ENCODE measurements around the gene TIE1.
A peak's percentile ranks its signal among the peaks of the same experiment; 100 is the strongest.

Gene TIE1

DNA sequence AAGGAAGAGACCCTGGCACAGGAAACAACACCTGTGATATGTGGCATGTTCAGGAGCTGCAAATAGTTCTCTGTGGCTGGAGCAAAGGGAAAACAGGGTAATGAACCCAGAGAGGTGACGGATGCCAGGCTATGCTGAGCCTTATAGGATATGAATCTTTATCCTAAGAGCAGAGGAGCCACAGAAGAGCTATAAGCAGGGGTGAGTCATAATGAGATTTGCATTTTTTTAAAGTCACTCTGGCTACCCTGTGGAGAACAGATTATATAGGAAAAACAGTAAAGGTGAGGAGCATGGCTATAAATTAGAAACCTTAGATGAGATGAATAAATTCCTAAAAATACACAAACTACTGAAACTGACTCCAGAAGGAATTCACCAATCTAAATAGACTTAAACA is 24.0 kb downstream of the TIE1 start:
- no peak for DNase-seq (ENCODE audit: low read depth)
- no peak overlapping the region for H3K4me3 ChIP-seq (ENCODE audit: low read depth, low read length)
- TF ChIP-seq POLR2A (IDR thresholded peaks at IDR 0.05; ENCODE audit: extremely low read depth, insufficient read length) (no peak), MYC (IDR thresholded peaks at IDR 0.05; ENCODE audit: low read depth, low read length) (no peak), CTCF (IDR thresholded peaks at IDR 0.05; ENCODE audit: low read depth, low read length) (no peak)
- TF ChIP-seq, protein P1, sequence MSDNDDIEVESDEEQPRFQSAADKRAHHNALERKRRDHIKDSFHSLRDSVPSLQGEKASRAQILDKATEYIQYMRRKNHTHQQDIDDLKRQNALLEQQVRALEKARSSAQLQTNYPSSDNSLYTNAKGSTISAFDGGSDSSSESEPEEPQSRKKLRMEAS (IDR thresholded peaks at IDR 0.05; ENCODE audit: low read depth, low read length), result no peak

- no peak for DNase-seq (ENCODE audit: low read depth)
- H3K4me3 ChIP-seq (ENCODE audit: low read depth, low read length), result no peak overlapping the region
- TF ChIP-seq POLR2A (IDR thresholded peaks at IDR 0.05; ENCODE audit: extremely low read depth, insufficient read length) (no peak), CTCF (IDR thresholded peaks at IDR 0.05; ENCODE audit: low read depth, low read length) (no peak), MYC (IDR thresholded peaks at IDR 0.05; ENCODE audit: low read depth, low read length) (no peak)
- TF ChIP-seq, protein P1 (IDR thresholded peaks at IDR 0.05; ENCODE audit: low read depth, low read length), result no peak
Measured at GRCh38 chr1:43325381-43325780, 24.6 kb downstream of the TIE1 start.

- TF ChIP-seq POLR2A (IDR thresholded peaks at IDR 0.05; ENCODE audit: extremely low read depth, insufficient read length) (no peak), MYC (IDR thresholded peaks at IDR 0.05; ENCODE audit: low read depth, low read length) (no peak), CTCF (IDR thresholded peaks at IDR 0.05; ENCODE audit: low read depth, low read length) (no peak)
- TF ChIP-seq, protein P1 (IDR thresholded peaks at IDR 0.05; ENCODE audit: low read depth, low read length), result no peak
- no peak for DNase-seq (ENCODE audit: low read depth)
- no peak overlapping the region for H3K4me3 ChIP-seq (ENCODE audit: low read depth, low read length)
Measured at GRCh38 chr1:43327549-43328292, 26.9 kb downstream of the TIE1 start.

DNA sequence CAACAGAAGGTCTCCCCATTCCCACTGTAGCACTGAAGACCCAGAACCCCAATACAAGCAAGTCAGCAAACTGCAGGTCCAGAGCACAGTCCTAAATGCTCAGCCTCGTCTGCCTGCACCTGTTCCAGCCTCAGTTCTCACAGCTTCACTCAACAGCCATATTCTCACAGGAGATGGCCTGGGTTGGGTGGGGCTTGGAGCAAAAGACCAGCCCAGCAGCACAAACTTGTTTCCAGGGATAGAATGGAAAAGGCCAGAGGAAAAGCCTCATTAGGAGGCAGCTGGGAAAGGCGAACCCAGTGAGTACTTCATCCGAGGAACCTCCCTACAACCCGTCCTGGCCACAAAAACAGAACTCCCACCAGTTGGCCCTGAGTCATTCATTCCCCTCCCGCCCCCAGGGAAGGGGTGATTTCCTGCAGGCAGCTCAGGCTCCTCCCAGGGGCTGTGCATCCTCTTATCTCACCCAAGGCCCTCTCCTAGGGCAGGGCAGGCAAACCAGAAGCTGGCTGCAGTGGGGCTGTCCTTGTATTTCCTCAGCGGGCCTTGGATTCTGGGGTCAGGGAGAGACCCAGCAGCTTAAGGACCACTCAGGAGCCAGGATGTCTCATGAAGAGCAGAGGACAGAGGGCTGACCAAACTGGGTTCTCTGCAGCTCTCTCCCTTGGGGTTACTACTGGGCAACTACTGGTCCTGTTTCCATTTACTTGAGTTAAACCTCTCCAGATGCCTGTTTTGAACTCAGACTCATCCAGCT is 29.4 kb downstream of the TIE1 start:
- peak; percentile 17 for TF ChIP-seq POLR2A (IDR thresholded peaks at IDR 0.05; ENCODE audit: extremely low read depth, insufficient read length)
- TF ChIP-seq CTCF (IDR thresholded peaks at IDR 0.05; ENCODE audit: low read depth, low read length), result no peak
- peak; percentile 95 for DNase-seq (ENCODE audit: low read depth)
- no peak overlapping the region for H3K4me3 ChIP-seq (ENCODE audit: low read depth, low read length)

DNA sequence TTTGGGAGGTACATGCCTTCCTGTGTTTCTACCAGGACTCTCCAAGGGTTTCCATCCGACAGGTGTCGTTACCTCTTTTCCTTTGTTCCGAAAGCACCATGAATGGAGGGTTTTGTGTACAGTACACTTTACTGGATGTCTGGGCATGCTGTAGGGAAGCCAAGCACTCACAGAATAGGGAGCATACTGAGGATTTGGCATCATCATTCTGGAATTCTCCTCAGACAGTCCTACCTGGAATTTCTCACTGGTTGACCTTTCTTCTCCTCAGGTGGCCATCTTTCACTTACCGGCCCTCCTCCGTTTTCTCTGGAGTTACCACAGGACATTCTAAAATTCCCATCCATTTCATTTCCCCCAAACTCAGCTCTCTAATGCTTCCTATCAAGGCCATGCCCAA is 30.9 kb downstream of the TIE1 start:
- TF ChIP-seq, protein P1 (IDR thresholded peaks at IDR 0.05; ENCODE audit: low read depth, low read length), result no peak
- TF ChIP-seq CTCF (IDR thresholded peaks at IDR 0.05; ENCODE audit: low read depth, low read length) (no peak), MYC (IDR thresholded peaks at IDR 0.05; ENCODE audit: low read depth, low read length) (no peak), POLR2A (IDR thresholded peaks at IDR 0.05; ENCODE audit: extremely low read depth, insufficient read length) (no peak)
- DNase-seq (ENCODE audit: low read depth), result no peak
- no peak overlapping the region for H3K4me3 ChIP-seq (ENCODE audit: low read depth, low read length)

Data from NB4 (cell line).